Aortic smooth muscle cell (primary cell): ENCODE measurements around the gene NPHS2. TPM values are rescaled to one million over a fixed set of nuclear protein-coding genes. Genes with fewer than 3 reads are reported as not detected.

ENCODE experiments used
- total RNA-seq: library from RNA; depleted of rRNA; stranded (reverse); fragments of >200 nt; gene quantifications from 2 replicates; pipeline ENCODE4 v1.2.3, GENCODE V29; 2014

The NPHS2 gene
- total RNA-seq: not detected in 2 replicates

GRCh38 chr1:179575497-179576314, at the start of gene NPHS2:
Gene NPHS2 (minus strand): TSS chr1:179575948. CDS start chr1:179575864, 84 bp downstream.

DNA sequence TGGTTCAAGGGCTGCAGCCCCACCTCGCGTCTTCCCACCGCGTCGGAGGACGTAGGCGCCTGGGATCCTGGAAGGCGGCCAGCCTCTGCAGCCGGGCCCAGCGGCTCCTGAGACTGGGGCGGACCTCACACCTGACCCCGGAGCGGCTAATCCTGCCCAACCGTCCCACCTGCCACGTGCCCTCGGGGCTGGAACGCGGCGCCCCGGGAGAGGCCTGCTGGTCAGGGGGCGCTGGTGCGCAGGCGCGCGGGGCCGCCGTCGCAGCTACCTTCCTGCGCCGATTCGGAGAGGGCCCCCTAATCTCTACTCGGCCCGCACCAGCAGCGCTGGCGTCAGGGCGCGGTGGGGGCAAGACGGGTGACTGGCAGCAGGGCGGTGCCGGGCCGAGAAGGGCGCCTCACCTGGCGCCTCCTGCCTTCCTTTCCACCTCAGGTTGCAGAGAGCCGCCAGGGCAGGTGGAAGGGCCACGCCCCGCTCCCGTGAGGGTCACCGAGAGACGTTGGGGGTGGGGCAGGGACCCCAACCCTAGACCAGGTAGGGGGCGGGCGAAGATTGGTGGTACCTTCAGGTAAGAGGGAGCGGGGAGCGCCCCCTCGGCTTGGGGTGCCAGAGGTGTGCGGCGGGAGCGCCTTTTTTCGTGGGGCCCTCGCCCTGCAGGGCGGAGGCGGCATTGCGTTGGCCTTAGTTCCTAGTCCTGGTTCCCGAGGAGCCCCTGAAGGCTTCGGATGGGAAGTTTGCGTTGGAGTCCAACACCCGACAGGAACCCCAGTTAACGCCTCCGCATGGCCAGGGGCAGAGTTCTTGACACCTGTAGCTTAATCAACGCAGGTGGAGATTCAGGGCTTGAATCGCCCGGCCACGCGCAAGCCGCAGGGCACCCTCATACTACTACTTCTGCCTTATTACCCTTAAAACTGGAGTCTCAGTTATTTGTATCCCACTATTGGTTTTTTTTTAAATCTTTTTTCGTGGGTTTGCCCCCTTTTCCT, 16.1 kb upstream of the NPHS2 start, which contains the start of gene TDRD5:
Gene TDRD5 (plus strand): TSS at position 241 of the 989 bp plus-strand sequence. CDS start 784 bp downstream, outside the sequence.

Other genes with a start within 250 kb of the NPHS2 start
- 0.26 and 0.68 TPM in 2 replicates for gene AXDND1, start 210.0 kb downstream of the NPHS2 start, total RNA-seq
- not detected in 2 replicates for gene TDRD5, start 15.9 kb upstream of the NPHS2 start, total RNA-seq
- gene FAM163A, start 167.3 kb upstream of the NPHS2 start, total RNA-seq: not detected in 2 replicates